GM23248 (cell line): ENCODE measurements around the gene IGSF10. TPM values are rescaled to one million over a fixed set of nuclear protein-coding genes. Genes with fewer than 3 reads are reported as not detected.

Experiments used
- DNase-seq: peaks from one replicate; pipeline ENCODE4 v3.0.0-alpha.2; 2015
- H2AFZ ChIP-seq: fragments of 200-600 bp; sonication (generic); 2 replicates; pipeline ENCODE4 v1.6.1; 2016; ENCODE audit warnings: antibody characterized with exemption
- H3F3A ChIP-seq: fragments of 200-600 bp; sonication (generic); 2 replicates; pipeline ENCODE4 v1.6.1; 2016; ENCODE audit warnings: mild to moderate bottlenecking, antibody characterized with exemption, mixed run types; ENCODE audit not compliant: insufficient read depth
- H3K27ac ChIP-seq: fragments of 200-600 bp; sonication (generic); 2 replicates; pipeline ENCODE4 v1.5.1; 2016; ENCODE audit warnings: mild to moderate bottlenecking
- H3K27me3 ChIP-seq: fragments of 200-600 bp; sonication (generic); replicated peaks from 2 replicates; pipeline ENCODE4 v1.6.1; 2016; ENCODE audit warnings: mild to moderate bottlenecking; ENCODE audit not compliant: insufficient read depth
- H3K36me3 ChIP-seq: fragments of 200-600 bp; sonication (generic); 2 replicates; pipeline ENCODE4 v1.6.1; 2016; ENCODE audit warnings: low read depth, mild to moderate bottlenecking
- H3K4me1 ChIP-seq: fragments of 200-600 bp; sonication (generic); 2 replicates; pipeline ENCODE4 v1.6.1; 2016; ENCODE audit warnings: mild to moderate bottlenecking; ENCODE audit not compliant: insufficient read depth
- H3K4me2 ChIP-seq: fragments of 200-600 bp; sonication (generic); one replicate; pipeline ENCODE4 v1.6.1; 2016; ENCODE audit warnings: mild to moderate bottlenecking; ENCODE audit not compliant: unreplicated experiment
- H3K4me3 ChIP-seq: fragments of 200-600 bp; sonication (generic); 2 replicates; pipeline ENCODE4 v1.5.1; 2016; ENCODE audit warnings: mild to moderate bottlenecking
- H3K79me2 ChIP-seq: fragments of 200-600 bp; sonication (generic); 2 replicates; pipeline ENCODE4 v1.6.1; 2016; ENCODE audit warnings: mild to moderate bottlenecking; ENCODE audit not compliant: insufficient read depth
- H3K9ac ChIP-seq: fragments of 200-600 bp; sonication (generic); 2 replicates; pipeline ENCODE4 v1.6.1; 2016; ENCODE audit warnings: mild to moderate bottlenecking
- H3K9me2 ChIP-seq: fragments of 200-600 bp; sonication (generic); 2 replicates; pipeline ENCODE4 v1.6.1; 2016; ENCODE audit warnings: mixed run types, mild to moderate bottlenecking, moderate library complexity; ENCODE audit not compliant: insufficient read depth
- H3K9me3 ChIP-seq: fragments of 200-600 bp; sonication (generic); one replicate; pipeline ENCODE4 v1.6.1; 2017; ENCODE audit warnings: low read depth
- H4K20me1 ChIP-seq: fragments of 200-600 bp; sonication (generic); 2 replicates; pipeline ENCODE4 v1.6.0; 2016; ENCODE audit not compliant: insufficient read depth
- EZH2 ChIP-seq: fragments of 200-600 bp; sonication (generic); IDR thresholded peaks from 2 replicates; pipeline ENCODE4 v1.6.1; 2018; ENCODE audit warnings: antibody characterized with exemption, mild to moderate bottlenecking; ENCODE audit not compliant: insufficient read depth, poor library complexity, severe bottlenecking
- EZH2phosphoT487 ChIP-seq: fragments of 200-600 bp; sonication (generic); IDR thresholded peaks from 2 replicates; pipeline ENCODE4 v1.6.1; 2018; ENCODE audit warnings: antibody characterized with exemption, moderate library complexity, mild to moderate bottlenecking, low read depth; ENCODE audit not compliant: insufficient read depth
- WGBS, 2 experiments: methylation state at CpG; one replicate each; pipeline ENCODE4 v1.1.6; 2015 to 2017; ENCODE audit warnings: low lambda C conversion rate in 2 of 2, low coverage in 1 of 2; ENCODE audit errors: missing lambda C conversion rate in 2 of 2; 5-methylcytosine and 5-hydroxymethylcytosine counted together
- in situ Hi-C: fragments of 300-500 bp; cut with MboI; formaldehyde crosslinking; loops from 2 replicates; pipeline ENCODE4 v1.15.0; 2020
- polyA plus RNA-seq: library from polyadenylated mRNA; unstranded; fragments of >200 nt; fragmentation: Nextera tagmentation; extraction: Ambion mirVana; gene quantifications from 2 replicates; pipeline ENCODE4 v1.2.1, GENCODE V29; 2016
- total RNA-seq: library from RNA; depleted of rRNA; stranded (reverse); fragments of >200 nt; shearing (Covaris generic); gene quantifications from 2 replicates; pipeline ENCODE4 v1.2.3, GENCODE V29; 2014

Gene IGSF10
- total and polyA plus RNA-seq, 2 experiments from 2014 or later = 0.19 TPM; not detected in 1

- peak; percentile 96 for DNase-seq
- Histone ChIP-seq H3K9me2 (no peaks in the 10 kb centered on the region), H3K9me3 (no peaks in the 10 kb centered on the region), H2AFZ (no peak overlapping the region; the same call in 1 of the 2 replicates), H3K4me1 (peaks cover 42% of the 10 kb centered on the region), H3K4me2 (peak overlapping the region; percentile 59), H3K79me2 (no peaks in the 10 kb centered on the region), H4K20me1 (no peaks in the 10 kb centered on the region), H3F3A (peaks cover 34% of the 10 kb centered on the region), H3K4me3 (0 out of 2 replicates have a peak overlapping the region, but pooled peaks have one; percentile 25), H3K27me3 (no peaks in the 10 kb centered on the region), H3K36me3 (no peaks in the 10 kb centered on the region), H3K27ac (peak overlapping the region; percentile 91), H3K9ac (peak overlapping the region; percentile 68)
- no peak for TF ChIP-seq EZH2
- no peak for TF ChIP-seq EZH2phosphoT487
- 0 to 3% methylated on average over 1 of the region's 1 CpG for WGBS, 2 experiments
- in situ Hi-C loops = no loop called here
These were observed 26.5 kb downstream of the IGSF10 start for GRCh38 chr3:151434151-151434890.

DNA sequence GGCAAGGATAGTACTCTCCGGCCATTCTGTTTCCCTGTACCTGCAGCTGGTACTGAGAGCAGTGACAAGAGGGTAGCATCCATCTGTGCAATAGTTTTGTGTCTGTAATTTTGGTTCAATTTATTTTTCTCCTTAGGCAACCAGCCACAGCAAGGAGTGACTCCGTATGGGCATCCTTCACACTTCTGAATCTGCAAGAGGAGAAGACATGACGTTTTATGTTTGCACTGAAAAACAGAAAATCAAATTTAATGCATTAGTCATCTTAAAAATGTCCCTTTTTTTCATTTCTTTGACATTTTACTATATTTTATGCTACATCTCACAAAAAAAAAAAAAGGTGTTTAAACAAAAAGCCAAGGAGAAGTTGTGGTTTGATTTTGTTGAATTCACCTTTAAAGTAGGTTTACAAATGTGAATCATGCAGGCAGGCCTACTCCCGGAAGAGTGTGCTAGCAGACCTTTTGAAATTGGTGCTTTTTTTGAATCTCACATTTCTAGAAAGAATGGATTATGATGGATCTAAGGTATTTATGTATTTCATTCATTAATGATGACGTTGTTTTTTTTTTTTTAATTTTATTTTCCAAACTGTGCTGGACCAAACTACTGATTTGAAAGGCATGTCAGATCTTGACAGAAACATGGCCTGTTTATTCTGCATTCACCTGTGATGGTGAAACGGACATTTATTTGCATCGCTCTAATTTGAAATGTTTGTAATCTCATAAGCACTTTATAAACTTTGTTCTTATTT is 28.1 kb downstream of the IGSF10 start:
- H3K27me3 ChIP-seq = no peaks in the 10 kb centered on the region
- H3K79me2 ChIP-seq = no peaks in the 10 kb centered on the region
- no peak for DNase-seq
- H3K9me3 ChIP-seq = no peaks in the 10 kb centered on the region
- 87 to 90% methylated on average over 7 of the region's 7 CpGs for WGBS, 2 experiments
- H2AFZ ChIP-seq = no peak overlapping the region
- no peaks in the 10 kb centered on the region for H3K9me2 ChIP-seq
- no peak overlapping the region for H3K4me2 ChIP-seq
- H4K20me1 ChIP-seq = no peaks in the 10 kb centered on the region
- TF ChIP-seq EZH2 (no peak), EZH2phosphoT487 (no peak)
- H3K27ac ChIP-seq = no peak overlapping the region
- H3K4me1 ChIP-seq = peaks cover 42% of the 10 kb centered on the region
- in situ Hi-C loops = no loop called here
- H3K9ac ChIP-seq = no peak overlapping the region
- H3K36me3 ChIP-seq = no peaks in the 10 kb centered on the region
- H3F3A ChIP-seq = peaks cover 34% of the 10 kb centered on the region
- no peak overlapping the region for H3K4me3 ChIP-seq

DNA sequence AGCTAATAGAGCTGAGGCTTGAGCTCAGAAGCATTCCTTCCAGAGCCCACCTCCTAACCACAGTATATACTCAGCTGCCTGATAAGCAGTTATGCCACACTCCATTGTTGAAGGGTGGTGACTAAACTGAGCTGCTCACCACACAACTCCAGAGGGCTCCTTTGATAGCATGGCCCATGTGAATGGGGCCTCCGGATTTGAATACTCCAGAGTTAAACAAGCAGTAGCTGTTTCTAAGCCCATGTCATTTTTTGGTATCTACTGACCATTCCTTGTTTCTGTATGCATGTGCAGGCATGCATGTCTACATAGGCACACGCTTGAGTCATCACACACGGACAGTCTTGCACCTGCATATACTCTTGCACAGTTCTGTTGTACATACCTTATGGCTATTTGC is 28.9 kb downstream of the IGSF10 start:
- Histone ChIP-seq H4K20me1 (no peaks in the 10 kb centered on the region), H3K79me2 (no peaks in the 10 kb centered on the region), H2AFZ (0 out of 2 replicates have a peak overlapping the region, but pooled peaks have one; percentile 20), H3F3A (peaks cover 34% of the 10 kb centered on the region), H3K9ac (no peak overlapping the region), H3K4me3 (no peak overlapping the region), H3K27ac (no peak overlapping the region), H3K4me2 (no peak overlapping the region), H3K36me3 (no peaks in the 10 kb centered on the region), H3K27me3 (no peaks in the 10 kb centered on the region), H3K4me1 (peaks cover 37% of the 10 kb centered on the region), H3K9me2 (no peaks in the 10 kb centered on the region), H3K9me3 (no peaks in the 10 kb centered on the region)
- no peak for TF ChIP-seq EZH2
- TF ChIP-seq EZH2phosphoT487 = no peak
- peak; percentile 56 for DNase-seq
- WGBS, 2 experiments = 92 to 98% methylated on average over 3 of the region's 3 CpGs
- in situ Hi-C loops = no loop called here

- no peaks in the 10 kb centered on the region for H3K79me2 ChIP-seq
- no peak overlapping the region for H3K4me2 ChIP-seq
- no peak overlapping the region for H3K4me3 ChIP-seq
- H3K27me3 ChIP-seq = no peaks in the 10 kb centered on the region
- no peaks in the 10 kb centered on the region for H3K36me3 ChIP-seq
- no peak overlapping the region for H2AFZ ChIP-seq
- no peak overlapping the region for H3K9ac ChIP-seq
- H3K4me1 ChIP-seq = peaks cover 28% of the 10 kb centered on the region
- H3K9me3 ChIP-seq = no peaks in the 10 kb centered on the region
- peaks cover 30% of the 10 kb centered on the region for H3F3A ChIP-seq
- DNase-seq = peak; percentile 51
- WGBS, 2 experiments = 88 to 89% methylated on average over 5 of the region's 5 CpGs
- no peak overlapping the region for H3K27ac ChIP-seq
- no peaks in the 10 kb centered on the region for H3K9me2 ChIP-seq
- H4K20me1 ChIP-seq = no peaks in the 10 kb centered on the region
- TF ChIP-seq EZH2phosphoT487 (no peak), EZH2 (no peak)
- in situ Hi-C loops = no loop called here
These were observed 29.9 kb downstream of the IGSF10 start for GRCh38 chr3:151430821-151431484.
